Activated T-cell treated with anti-CD3 and anti-CD28 coated beads, Interleukin-2, amount 50 U/mL, for 4 hours (primary cell): ENCODE measurements around the gene ABCC11. TPM values are rescaled to one million over a fixed set of nuclear protein-coding genes. Genes with fewer than 3 reads are reported as not detected.
A peak's percentile ranks its signal among the peaks of the same experiment; 100 is the strongest.
"Not testable (repeated sequence)": the region's sequence is repeated elsewhere in the genome, so short reads cannot be mapped to it uniquely, and the experiment has no call there.

Experiments used
- ATAC-seq, 2 donors: fragments of 200-7000 bp; cut with Tn5 transposase; one replicate each; pipeline ENCODE4 v1.10.0; 2021
- DNase-seq: peaks from one replicate; pipeline ENCODE4 v3.0.0-alpha.2; 2020
- H3K27me3 Mint-ChIP-seq: one replicate; pipeline ENCODE4 v1.8.0; 2021; ENCODE audit warnings: low read depth, mixed read lengths
- H3K36me3 Mint-ChIP-seq: one replicate; pipeline ENCODE4 v1.8.0; 2022; ENCODE audit warnings: mixed read lengths; ENCODE audit not compliant: insufficient read depth
- H3K4me1 Mint-ChIP-seq: one replicate; pipeline ENCODE4 v1.8.0; 2021; ENCODE audit warnings: low read depth, mixed read lengths
- H3K4me3 Mint-ChIP-seq: one replicate; pipeline ENCODE4 v1.8.0; 2021; ENCODE audit warnings: mild to moderate bottlenecking, moderate library complexity, mixed read lengths
- H3K9me3 Mint-ChIP-seq: one replicate; pipeline ENCODE4 v1.8.0; 2021; ENCODE audit warnings: mixed read lengths
- total RNA-seq, 3 donors: library from RNA; stranded (reverse); gene quantifications; one replicate each; pipeline ENCODE4 v1.2.1, GENCODE V29; 2021

Gene ABCC11
- total RNA-seq, 3 donors from 2014 or later, result 0.05 to 0.08 (median 0.08) TPM

DNA sequence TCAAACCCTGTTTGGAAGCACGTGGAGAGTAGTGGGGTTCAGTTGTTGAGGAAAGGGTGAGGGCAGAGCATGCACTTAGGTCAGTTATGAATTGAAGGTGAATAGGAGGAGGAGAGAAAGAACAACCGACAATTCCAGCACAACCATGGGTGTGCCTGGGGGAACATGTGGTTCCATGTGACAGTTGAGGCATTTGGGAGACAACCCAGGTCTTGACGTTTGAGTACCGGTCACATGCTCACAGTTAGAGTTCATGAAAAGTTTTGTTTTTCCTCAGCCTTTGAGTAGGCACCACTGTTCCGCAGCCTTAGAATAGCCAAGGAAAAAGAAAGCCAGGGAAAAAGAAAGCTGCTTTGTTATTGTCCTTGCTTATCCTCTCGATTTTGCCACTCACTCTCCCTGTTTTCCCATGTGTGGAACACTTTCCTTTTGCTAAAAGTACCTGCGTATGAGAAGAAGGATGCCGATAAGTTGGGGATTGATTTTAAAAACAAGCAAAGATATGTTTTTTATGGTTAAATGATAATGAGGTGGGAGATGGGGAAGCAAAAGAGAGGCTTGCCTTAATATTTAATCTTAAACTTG is 25.6 kb upstream of the ABCC11 start:
- no peaks in the 10 kb centered on the region for H3K9me3 Mint-ChIP-seq
- H3K4me1 Mint-ChIP-seq, result peaks cover 7% of the 10 kb centered on the region
- no peak overlapping the region for H3K4me3 Mint-ChIP-seq
- H3K36me3 Mint-ChIP-seq, result peaks cover 32% of the 10 kb centered on the region
- ATAC-seq (no peak), DNase-seq (no peak)
- H3K27me3 Mint-ChIP-seq, result no peaks in the 10 kb centered on the region

DNA sequence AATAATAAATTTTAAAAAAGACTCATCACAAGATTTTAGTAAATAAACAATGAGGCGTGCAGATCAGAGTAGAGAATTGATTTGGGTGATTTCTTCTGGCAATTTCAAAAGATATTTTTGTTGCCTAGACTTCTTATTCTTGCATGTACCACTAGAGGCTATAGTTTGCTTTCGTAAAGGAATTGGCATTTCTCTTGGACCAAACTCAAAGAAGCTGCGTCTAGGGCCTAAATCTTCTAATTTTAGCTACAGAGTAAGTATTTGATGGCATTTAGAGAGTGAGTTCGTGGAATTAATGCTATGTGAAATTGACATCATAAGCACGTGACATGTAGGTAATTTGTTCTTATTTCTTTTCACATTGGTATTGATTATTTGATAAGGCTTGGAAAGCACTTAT is 24.4 kb upstream of the ABCC11 start:
- DNase-seq, result no peak

DNA sequence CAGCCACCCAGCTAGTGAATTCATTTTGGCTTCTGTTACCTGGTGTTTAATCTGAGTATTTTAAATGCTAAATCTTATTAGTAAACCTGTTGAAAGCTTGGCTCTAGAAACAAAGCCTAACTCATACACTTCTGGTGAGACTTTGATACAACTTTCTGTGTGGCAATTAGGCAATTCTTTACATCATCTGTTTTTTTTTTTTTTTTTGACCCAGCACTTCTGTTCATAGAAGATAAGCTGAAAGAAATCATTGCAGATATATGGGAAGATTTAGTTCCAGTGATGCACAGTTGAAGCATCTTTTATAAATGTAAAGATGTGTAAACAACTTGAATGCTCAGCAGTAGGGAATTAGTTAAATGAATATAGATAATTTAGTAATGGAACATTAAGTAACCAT is 21.7 kb upstream of the ABCC11 start:
- Mint-ChIP-seq H3K4me3 (no peak overlapping the region), H3K4me1 (peaks cover 5% of the 10 kb centered on the region), H3K36me3 (peaks cover 37% of the 10 kb centered on the region), H3K27me3 (no peaks in the 10 kb centered on the region), H3K9me3 (no peaks in the 10 kb centered on the region)
- no peak for DNase-seq
- no peak for ATAC-seq

More for the DNA sequence above, 24.4 kb upstream of the ABCC11 start:
- Mint-ChIP-seq H3K4me1 (peaks cover 3% of the 10 kb centered on the region), H3K4me3 (no peak overlapping the region), H3K27me3 (no peaks in the 10 kb centered on the region), H3K36me3 (peaks cover 27% of the 10 kb centered on the region), H3K9me3 (no peaks in the 10 kb centered on the region)
- no peak for ATAC-seq

DNA sequence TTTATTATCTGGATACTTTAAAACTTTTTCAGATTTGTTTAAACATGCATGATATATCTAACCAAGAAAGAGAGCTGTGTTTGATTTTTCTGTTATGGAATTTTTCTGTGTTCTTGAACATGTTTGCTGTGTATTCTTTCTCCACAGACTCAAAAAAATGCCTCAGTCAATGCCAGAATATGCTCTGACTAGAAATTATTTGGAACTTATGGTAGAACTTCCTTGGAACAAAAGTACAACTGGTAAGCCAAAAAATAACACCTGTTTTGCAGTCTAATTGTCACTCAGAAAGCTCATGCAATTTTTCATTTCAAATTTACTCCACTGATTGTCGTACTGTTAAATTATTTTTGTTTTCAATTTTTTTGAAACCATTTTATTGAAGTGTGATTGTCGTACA is 15.3 kb upstream of the ABCC11 start:
- H3K4me3 Mint-ChIP-seq, result no peak overlapping the region
- no peak for DNase-seq
- ATAC-seq, result no peak
- peaks cover 58% of the 10 kb centered on the region for H3K36me3 Mint-ChIP-seq
- peaks cover 4% of the 10 kb centered on the region for H3K9me3 Mint-ChIP-seq
- H3K4me1 Mint-ChIP-seq, result peaks cover 3% of the 10 kb centered on the region
- H3K27me3 Mint-ChIP-seq, result no peaks in the 10 kb centered on the region

DNA sequence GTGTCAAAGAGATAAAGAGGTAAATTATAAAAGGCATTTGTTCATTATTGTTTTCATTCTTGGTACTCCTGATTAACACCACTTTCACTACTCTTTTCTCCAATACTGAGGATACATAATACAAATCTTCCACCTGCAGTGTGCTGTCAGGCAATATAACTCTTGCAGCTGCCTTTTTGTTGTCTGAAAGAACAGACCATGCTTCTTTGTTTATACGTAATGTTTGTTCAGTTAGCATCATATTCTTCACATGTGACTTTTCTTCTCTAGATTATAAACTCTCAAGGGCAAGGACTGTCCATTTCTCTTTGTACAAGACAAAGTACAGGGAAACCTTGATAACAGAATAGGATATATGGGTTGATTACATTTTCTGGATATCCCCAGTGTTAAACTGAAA is 14.2 kb upstream of the ABCC11 start:
- H3K9me3 Mint-ChIP-seq, result peaks cover 4% of the 10 kb centered on the region
- DNase-seq (no peak), ATAC-seq (no peak)
- peaks cover 3% of the 10 kb centered on the region for H3K4me1 Mint-ChIP-seq
- H3K27me3 Mint-ChIP-seq, result no peaks in the 10 kb centered on the region
- no peak overlapping the region for H3K4me3 Mint-ChIP-seq
- peaks cover 56% of the 10 kb centered on the region for H3K36me3 Mint-ChIP-seq

DNA sequence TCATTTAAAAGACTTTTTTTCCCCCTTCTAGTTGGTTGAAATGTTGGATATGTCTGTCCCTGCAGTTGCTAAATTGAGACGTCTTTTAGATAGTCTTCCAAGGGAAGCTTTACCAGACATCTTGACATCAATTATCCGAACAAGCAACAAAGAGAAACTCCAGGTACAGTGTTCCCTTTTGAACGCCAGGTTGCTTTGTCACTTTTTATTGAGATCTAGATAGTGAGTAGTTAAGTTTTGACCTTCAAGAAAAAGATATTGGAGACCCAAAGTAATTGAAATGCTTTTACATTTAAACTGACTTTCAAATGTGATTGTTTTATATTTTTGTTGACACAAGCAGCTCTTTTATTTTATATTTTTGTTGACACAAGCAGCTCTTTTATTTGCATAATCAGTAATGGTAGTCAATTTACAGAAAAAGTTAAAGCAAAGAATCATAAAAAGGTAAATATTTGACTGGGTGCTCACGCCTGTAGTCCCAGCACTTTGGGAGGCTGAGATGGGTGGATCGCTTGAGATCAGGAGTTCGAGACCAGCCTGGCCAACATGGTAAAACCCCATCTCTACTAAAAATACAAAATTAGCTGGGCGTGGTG is 9.3 kb upstream of the ABCC11 start:
- Mint-ChIP-seq H3K4me3 (no peak overlapping the region), H3K27me3 (no peaks in the 10 kb centered on the region), H3K36me3 (peaks cover 45% of the 10 kb centered on the region), H3K4me1 (peaks cover 4% of the 10 kb centered on the region), H3K9me3 (no peaks in the 10 kb centered on the region)
- ATAC-seq, result no peak
- DNase-seq, result no peak

DNA sequence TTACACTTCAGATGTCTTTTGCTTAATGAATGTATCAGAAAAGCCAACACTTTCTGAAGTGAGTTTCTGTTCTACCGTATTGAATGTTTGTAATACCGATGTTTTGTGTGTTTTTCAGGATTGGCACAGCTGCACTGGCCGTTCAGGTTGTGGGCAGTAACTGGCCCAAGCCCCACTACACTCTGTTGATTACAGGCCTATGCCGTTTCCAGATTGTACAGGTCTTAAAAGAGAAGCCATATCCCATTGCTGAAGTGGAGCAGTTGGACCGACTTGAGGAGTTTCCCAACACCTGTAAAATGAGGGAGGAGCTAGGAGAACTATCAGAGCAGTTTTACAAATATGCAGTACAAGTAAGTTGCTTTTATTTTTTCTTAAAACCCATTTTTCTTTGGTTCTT is 4.7 kb upstream of the ABCC11 start:
- H3K27me3 Mint-ChIP-seq, result no peaks in the 10 kb centered on the region
- no peak overlapping the region for H3K4me3 Mint-ChIP-seq
- ATAC-seq (no peak), DNase-seq (no peak)
- no peaks in the 10 kb centered on the region for H3K9me3 Mint-ChIP-seq
- peaks cover 27% of the 10 kb centered on the region for H3K36me3 Mint-ChIP-seq
- H3K4me1 Mint-ChIP-seq, result peaks cover 31% of the 10 kb centered on the region

DNA sequence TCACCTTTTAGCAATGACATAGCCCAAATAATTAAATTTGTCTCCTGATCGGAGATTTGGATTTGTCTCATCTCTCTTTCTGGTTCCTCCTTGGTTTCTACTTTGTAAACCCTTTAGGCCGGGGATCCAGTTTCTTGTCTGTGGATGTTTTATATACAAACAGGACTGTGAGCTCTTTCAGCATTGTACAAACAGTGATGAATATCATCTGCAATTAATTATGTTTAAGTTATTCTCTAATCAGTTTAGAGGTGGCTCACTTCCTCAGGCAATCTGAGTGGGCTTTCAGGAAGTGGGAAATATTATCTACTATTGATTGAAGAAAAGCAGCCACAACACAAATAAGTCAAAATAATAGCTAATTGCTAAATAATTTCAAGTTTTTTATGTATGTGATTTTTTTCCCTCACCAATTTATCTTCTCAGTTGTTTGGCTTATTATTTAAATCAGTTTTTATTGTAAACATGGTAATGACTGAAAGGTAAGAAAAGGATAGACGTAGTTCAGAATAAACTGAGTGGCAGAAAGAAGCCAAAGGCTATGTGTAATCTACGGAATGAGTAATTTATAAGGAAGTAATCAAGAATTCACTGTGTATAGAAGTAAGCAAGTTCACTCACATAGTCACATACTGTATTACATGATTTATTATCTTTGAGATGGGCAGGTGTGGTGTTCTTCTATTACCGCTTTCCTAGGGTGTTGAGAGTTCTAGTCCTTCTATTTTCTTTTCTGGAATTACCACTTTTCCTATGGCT is 3.4 kb upstream of the ABCC11 start:
- no peaks in the 10 kb centered on the region for H3K27me3 Mint-ChIP-seq
- no peak overlapping the region for H3K4me3 Mint-ChIP-seq
- H3K9me3 Mint-ChIP-seq, result no peaks in the 10 kb centered on the region
- peaks cover 24% of the 10 kb centered on the region for H3K36me3 Mint-ChIP-seq
- ATAC-seq (no peak), DNase-seq (no peak)
- H3K4me1 Mint-ChIP-seq, result peaks cover 44% of the 10 kb centered on the region

DNA sequence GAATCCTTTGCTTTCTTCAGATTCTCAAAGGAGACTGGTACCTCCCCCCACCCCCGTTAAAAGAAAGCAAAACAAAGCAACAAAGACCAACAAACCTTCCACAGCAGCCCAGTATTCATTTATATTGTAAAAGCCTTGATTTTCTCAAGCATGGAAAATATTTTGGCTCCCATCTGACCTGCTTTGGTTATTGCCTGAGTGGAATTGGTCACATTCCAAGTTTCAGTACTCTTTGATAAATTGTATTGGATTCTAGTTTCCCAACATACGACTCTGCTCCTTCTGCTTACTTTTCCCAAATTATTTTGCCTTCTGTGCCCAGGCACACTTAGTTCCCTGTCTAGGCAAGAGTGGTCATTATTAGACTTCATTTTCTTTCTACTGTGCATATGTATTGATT is 1.3 kb downstream of the ABCC11 start:
- H3K4me3 Mint-ChIP-seq, result peak overlapping the region; percentile 97
- no peak for DNase-seq

DNA sequence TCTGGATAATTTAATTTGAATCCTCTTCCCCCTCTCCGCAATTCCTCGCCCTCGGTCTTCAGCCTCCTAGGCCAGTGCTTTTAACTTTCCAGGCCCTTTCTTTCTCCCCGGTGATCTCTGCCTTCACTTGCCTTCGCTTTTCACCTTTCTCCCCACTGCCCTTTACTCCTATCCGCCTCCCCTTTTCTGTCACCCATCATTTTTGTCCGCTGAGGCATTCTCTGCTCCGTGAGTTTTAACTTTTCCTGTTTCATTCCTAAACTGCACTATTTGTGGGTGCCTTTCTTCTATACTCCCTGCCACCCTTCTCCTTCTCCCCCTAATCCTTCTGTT is 2.5 kb downstream of the ABCC11 start:
- Mint-ChIP-seq H3K36me3 (peaks cover 6% of the 10 kb centered on the region), H3K9me3 (no peaks in the 10 kb centered on the region), H3K4me1 (peaks cover 44% of the 10 kb centered on the region), H3K4me3 (peak overlapping the region; percentile 97), H3K27me3 (no peaks in the 10 kb centered on the region)
- DNase-seq (no peak), ATAC-seq (peak in 1 of 2 donors; percentile 9)

More for the DNA sequence above, 1.3 kb downstream of the ABCC11 start:
- H3K4me1 Mint-ChIP-seq, result peaks cover 52% of the 10 kb centered on the region
- no peaks in the 10 kb centered on the region for H3K9me3 Mint-ChIP-seq
- peaks cover 6% of the 10 kb centered on the region for H3K36me3 Mint-ChIP-seq
- ATAC-seq, result no peak
- no peaks in the 10 kb centered on the region for H3K27me3 Mint-ChIP-seq

DNA sequence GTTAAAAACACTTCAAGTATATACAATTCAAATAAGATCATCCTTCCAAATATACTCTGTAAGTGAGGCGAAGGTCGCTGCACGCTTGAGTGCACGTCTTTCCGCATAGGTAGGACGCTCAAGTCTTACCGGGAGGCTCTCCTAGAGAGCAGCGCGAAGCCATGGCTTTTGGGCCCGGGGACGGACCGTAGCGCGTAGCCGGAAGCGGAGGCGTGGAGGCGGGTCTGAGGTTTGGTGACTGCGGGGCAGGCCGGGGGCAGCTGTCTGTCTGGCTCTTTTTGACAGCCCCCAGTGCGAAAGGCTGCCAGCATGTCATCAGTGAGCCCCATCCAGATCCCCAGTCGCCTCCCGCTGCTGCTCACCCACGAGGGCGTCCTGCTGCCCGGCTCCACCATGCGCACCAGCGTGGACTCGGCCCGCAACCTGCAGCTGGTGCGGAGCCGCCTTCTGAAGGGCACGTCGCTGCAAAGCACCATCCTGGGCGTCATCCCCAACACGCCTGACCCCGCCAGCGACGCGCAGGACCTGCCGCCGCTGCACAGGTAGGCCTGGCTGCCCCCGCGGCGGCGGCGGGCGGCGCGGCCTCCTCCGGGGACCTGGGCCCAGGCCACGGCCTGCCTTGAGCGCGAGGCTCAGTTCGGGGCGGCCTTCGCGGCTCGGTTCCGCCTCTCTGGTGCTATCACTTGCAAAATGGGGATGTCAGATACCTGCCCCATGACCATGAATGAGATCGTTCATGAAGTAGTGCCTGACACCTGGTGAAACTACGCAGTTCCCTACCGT is 3.1 kb downstream of the ABCC11 start, which contains the start of gene LONP2:
LONP2 (plus strand) TSS at position 221 of the 783 bp plus-strand sequence; CDS start at position 310, 89 bp downstream.
- Mint-ChIP-seq H3K27me3 (peaks cover 1% of the 10 kb centered on the region), H3K4me3 (peak within 1 kb of the TSS; percentile 97), H3K9me3 (no peaks in the 10 kb centered on the region), H3K36me3 (peaks cover 6% of the 10 kb centered on the region), H3K4me1 (peaks cover 43% of the 10 kb centered on the region)
- DNase-seq, result peak; percentile 87
- peak; percentile 96 to 97 for ATAC-seq

DNA sequence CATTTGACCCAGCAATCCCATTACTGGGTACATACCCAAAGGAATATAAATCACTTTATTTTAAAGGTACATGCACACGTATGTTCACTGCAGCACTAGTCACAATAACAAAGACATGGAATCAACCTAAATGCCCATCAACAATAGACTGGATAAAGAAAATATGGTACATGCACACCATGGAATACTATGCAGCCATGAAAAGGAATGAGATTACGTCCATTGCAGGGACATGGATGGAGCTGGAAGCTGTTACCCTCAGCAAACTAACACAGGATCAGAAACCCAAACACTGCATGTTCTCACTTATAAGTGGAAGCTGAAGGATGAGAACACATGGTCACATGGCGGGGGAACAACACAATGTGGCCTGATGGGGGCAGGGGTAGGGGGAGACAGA is 7.2 kb downstream of the ABCC11 start:
- ATAC-seq, H3K27me3 Mint-ChIP-seq, H3K36me3 Mint-ChIP-seq, H3K4me3 Mint-ChIP-seq, H3K9me3 Mint-ChIP-seq, DNase-seq: not testable (repeated sequence)
- peaks cover 10% of the 10 kb centered on the region for H3K4me1 Mint-ChIP-seq

DNA sequence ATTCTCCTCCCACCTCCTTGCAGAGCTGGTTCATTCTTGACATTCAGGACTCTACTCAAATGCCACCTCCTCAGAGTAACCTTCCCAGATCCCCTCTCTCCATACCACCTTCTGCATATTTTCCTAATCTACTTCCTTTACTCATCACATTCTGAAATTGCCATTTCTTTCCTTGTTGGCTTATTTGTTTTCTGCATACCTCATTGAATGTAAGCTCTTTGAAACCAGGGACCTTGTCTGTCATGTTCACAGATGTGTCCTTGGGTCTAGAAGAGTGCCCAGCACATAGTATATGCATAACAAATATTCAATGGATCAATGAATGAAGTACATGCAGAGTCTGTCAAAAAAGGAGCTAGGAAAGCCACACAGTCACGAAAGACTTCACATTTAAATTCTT is 11.1 kb downstream of the ABCC11 start:
- Mint-ChIP-seq H3K9me3 (no peaks in the 10 kb centered on the region), H3K4me3 (no peak overlapping the region), H3K4me1 (peaks cover 8% of the 10 kb centered on the region), H3K27me3 (peaks cover 1% of the 10 kb centered on the region), H3K36me3 (no peaks in the 10 kb centered on the region)
- DNase-seq, result no peak
- ATAC-seq, result no peak

DNA sequence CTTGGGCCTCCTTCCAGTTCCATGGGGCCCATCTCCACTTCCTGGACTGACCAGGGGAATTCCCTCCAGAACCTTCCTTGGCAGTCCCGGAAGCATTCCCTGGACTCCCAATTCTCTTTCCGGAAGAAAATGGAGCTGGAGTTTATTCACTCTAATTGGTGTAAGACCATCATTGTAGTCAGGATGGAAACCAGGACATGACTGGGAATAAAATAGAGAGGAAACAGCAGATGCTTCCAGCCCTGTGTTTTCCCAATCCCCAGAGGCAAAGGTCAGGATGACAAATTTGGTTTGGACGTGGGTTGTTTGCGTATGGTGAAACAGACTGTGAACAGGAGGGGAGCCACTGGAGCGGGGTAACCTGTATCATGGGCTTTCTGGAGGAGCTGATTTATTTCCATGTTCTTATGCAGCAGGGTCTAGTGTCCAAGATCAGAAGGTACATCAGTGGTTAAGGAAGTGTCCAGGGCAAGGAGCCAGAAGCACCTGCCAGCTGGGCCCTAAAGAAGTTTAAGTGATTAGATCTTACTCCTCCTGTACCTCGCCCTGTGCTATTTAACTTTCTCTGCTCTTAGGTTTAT is 11.7 kb downstream of the ABCC11 start:
- no peaks in the 10 kb centered on the region for H3K9me3 Mint-ChIP-seq
- H3K4me1 Mint-ChIP-seq, result peaks cover 9% of the 10 kb centered on the region
- peaks cover 1% of the 10 kb centered on the region for H3K27me3 Mint-ChIP-seq
- ATAC-seq, result no peak
- no peak for DNase-seq
- no peak overlapping the region for H3K4me3 Mint-ChIP-seq
- no peaks in the 10 kb centered on the region for H3K36me3 Mint-ChIP-seq
